Breast epithelium (tissue), 3 donors: ENCODE data around the gene SPEN.

Experiments
- POLR2A ChIP-seq: fragments of 450-650 bp; IDR thresholded peaks from one replicate; pipeline ENCODE4 v1.6.1; 2016; ENCODE audit warnings: antibody characterized with exemption, mild to moderate bottlenecking, moderate library complexity
- POLR2AphosphoS5 ChIP-seq, 3 donors: sonication (generic); formaldehyde crosslinking; IDR thresholded peaks; one replicate each; pipeline ENCODE4 v1.6.1; 2017; ENCODE audit warnings: antibody characterized with exemption in 3 of 3
- TF ChIP-seq, protein P1 (sequence below), 3 donors: fragments of 450-650 bp; IDR thresholded peaks; one replicate each; pipeline ENCODE4 v1.5.1; 2016 to 2017; ENCODE audit warnings: antibody characterized with exemption in 3 of 3, mild to moderate bottlenecking in 3 of 3, moderate library complexity in 3 of 3

DNA sequence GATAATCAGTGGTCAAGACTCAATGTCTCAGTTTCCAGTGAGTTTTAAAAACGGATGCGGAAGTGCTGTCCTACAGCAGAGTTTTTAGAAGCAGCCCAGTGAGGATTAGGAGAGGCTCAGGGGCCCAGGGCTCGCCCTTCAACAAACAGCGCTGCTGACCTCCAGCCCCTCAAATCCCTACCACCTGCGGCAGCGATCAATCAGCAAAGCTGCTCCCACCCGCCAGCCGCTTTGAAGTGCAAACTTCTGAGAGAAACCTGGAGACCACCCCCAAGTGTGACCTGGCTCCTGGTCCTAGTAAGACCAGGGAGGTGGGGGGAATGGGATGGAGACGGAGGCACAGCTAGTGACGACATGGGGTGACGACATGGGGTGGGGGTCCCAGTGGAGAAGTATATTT, 114.0 kb downstream of the SPEN start:
- TF ChIP-seq POLR2A: no peak
- TF ChIP-seq POLR2AphosphoS5 (IDR thresholded peaks at IDR 0.05): no peak
- TF ChIP-seq, protein P1, sequence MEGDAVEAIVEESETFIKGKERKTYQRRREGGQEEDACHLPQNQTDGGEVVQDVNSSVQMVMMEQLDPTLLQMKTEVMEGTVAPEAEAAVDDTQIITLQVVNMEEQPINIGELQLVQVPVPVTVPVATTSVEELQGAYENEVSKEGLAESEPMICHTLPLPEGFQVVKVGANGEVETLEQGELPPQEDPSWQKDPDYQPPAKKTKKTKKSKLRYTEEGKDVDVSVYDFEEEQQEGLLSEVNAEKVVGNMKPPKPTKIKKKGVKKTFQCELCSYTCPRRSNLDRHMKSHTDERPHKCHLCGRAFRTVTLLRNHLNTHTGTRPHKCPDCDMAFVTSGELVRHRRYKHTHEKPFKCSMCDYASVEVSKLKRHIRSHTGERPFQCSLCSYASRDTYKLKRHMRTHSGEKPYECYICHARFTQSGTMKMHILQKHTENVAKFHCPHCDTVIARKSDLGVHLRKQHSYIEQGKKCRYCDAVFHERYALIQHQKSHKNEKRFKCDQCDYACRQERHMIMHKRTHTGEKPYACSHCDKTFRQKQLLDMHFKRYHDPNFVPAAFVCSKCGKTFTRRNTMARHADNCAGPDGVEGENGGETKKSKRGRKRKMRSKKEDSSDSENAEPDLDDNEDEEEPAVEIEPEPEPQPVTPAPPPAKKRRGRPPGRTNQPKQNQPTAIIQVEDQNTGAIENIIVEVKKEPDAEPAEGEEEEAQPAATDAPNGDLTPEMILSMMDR (IDR thresholded peaks at IDR 0.05): no peak
